Activated T-helper 1 cell treated with anti-CD3 and anti-CD28 coated beads, Interleukin-12 subunit alpha, Interleukin-12 subunit beta, Interleukin-2, Interleukin-4 antibody, amounts not matched to agents 30 ng/mL and 10 ng/mL and 1 ng/mL, durations not matched to agents 14 hours and 24 hours and 36 hours (primary cell): ENCODE results near the gene GALNT10. TPM values are rescaled to one million over a fixed set of nuclear protein-coding genes. Genes with fewer than 3 reads are reported as not detected.

Source experiments
- DNase-seq: peaks from one replicate; pipeline ENCODE4 v3.0.0; 2021; ENCODE audit warnings: low spot score
- H3K27ac Mint-ChIP-seq: one replicate; pipeline ENCODE4 v1.8.0; 2021; ENCODE audit warnings: mild to moderate bottlenecking, mixed read lengths
- H3K27me3 Mint-ChIP-seq: one replicate; pipeline ENCODE4 v1.8.0; 2022; ENCODE audit warnings: mild to moderate bottlenecking, moderate library complexity, mixed read lengths; ENCODE audit not compliant: insufficient read depth
- H3K36me3 Mint-ChIP-seq: one replicate; pipeline ENCODE4 v1.8.0; 2021; ENCODE audit warnings: low read depth, mixed read lengths
- H3K4me1 Mint-ChIP-seq: one replicate; pipeline ENCODE4 v1.8.0; 2021; ENCODE audit warnings: low read depth, mixed read lengths
- H3K4me3 Mint-ChIP-seq: one replicate; pipeline ENCODE4 v1.8.0; 2021; ENCODE audit warnings: mild to moderate bottlenecking, moderate library complexity, mixed read lengths
- H3K9me3 Mint-ChIP-seq: one replicate; pipeline ENCODE4 v1.8.0; 2021; ENCODE audit warnings: mixed read lengths
- intact Hi-C: fragments of 100-400 bp; cut with micrococcal nuclease; formaldehyde crosslinking; loops from one replicate; pipeline ENCODE4 v1.15.1; 2024
- total RNA-seq: library from RNA; stranded (reverse); gene quantifications from 2 replicates; pipeline ENCODE4 v1.2.3, GENCODE V29; 2022

Gene GALNT10
- total RNA-seq, 1 donor from 2014 or later: 55.6 TPM

GRCh38 chr5:154403776-154404387 lies 213.3 kb downstream of the GALNT10 start:
- Mint-ChIP-seq H3K4me3 (no peak overlapping the region), H3K9me3 (no peaks in the 10 kb centered on the region), H3K27me3 (no peaks in the 10 kb centered on the region), H3K36me3 (peaks cover 12% of the 10 kb centered on the region), H3K4me1 (peaks cover 7% of the 10 kb centered on the region), H3K27ac (no peak overlapping the region)
- intact Hi-C loops: loop anchor here (2.0 kb wide), 1 partner anchor 213 kb away; the partner anchor contains the start of gene GALNT10
- DNase-seq: no peak

- H3K4me3 Mint-ChIP-seq: peak overlapping the region; percentile 26
- peak overlapping the region; percentile 40 for H3K27ac Mint-ChIP-seq
- H3K4me1 Mint-ChIP-seq: peaks cover 7% of the 10 kb centered on the region
- H3K36me3 Mint-ChIP-seq: peaks cover 13% of the 10 kb centered on the region
- intact Hi-C loops: loop anchor here (1.0 to 2.0 kb wide), 6 partner anchors 40 to 431 kb away; partner anchors contain the start of genes GALNT10 and SAP30L
- H3K9me3 Mint-ChIP-seq: no peaks in the 10 kb centered on the region
- DNase-seq: peak; percentile 50
- no peaks in the 10 kb centered on the region for H3K27me3 Mint-ChIP-seq
Measured at GRCh38 chr5:154405078-154405792, 214.7 kb downstream of the GALNT10 start.

GRCh38 chr5:154406231-154406630 lies 215.7 kb downstream of the GALNT10 start:
- H3K36me3 Mint-ChIP-seq: peaks cover 18% of the 10 kb centered on the region
- no peaks in the 10 kb centered on the region for H3K27me3 Mint-ChIP-seq
- H3K9me3 Mint-ChIP-seq: no peaks in the 10 kb centered on the region
- no peak overlapping the region for H3K4me3 Mint-ChIP-seq
- intact Hi-C loops: no loop called here
- no peak overlapping the region for H3K27ac Mint-ChIP-seq
- H3K4me1 Mint-ChIP-seq: peaks cover 7% of the 10 kb centered on the region
- no peak for DNase-seq

- no peak overlapping the region for H3K4me3 Mint-ChIP-seq
- intact Hi-C loops: no loop called here
- H3K27ac Mint-ChIP-seq: peak overlapping the region; percentile 40
- peaks cover 23% of the 10 kb centered on the region for H3K36me3 Mint-ChIP-seq
- no peaks in the 10 kb centered on the region for H3K9me3 Mint-ChIP-seq
- no peaks in the 10 kb centered on the region for H3K27me3 Mint-ChIP-seq
- no peak for DNase-seq
- H3K4me1 Mint-ChIP-seq: peaks cover 7% of the 10 kb centered on the region
Measured at GRCh38 chr5:154406826-154407225, 216.3 kb downstream of the GALNT10 start.

GRCh38 chr5:154408811-154409210 lies 218.3 kb downstream of the GALNT10 start:
- H3K4me1 Mint-ChIP-seq: peaks cover 7% of the 10 kb centered on the region
- no peaks in the 10 kb centered on the region for H3K27me3 Mint-ChIP-seq

GRCh38 chr5:154409230-154409840 lies 218.8 kb downstream of the GALNT10 start:
- intact Hi-C loops: no loop called here
- no peaks in the 10 kb centered on the region for H3K9me3 Mint-ChIP-seq
- no peak for DNase-seq
- H3K27me3 Mint-ChIP-seq: no peaks in the 10 kb centered on the region
- H3K36me3 Mint-ChIP-seq: peaks cover 29% of the 10 kb centered on the region
- peaks cover 7% of the 10 kb centered on the region for H3K4me1 Mint-ChIP-seq
- H3K4me3 Mint-ChIP-seq: no peak overlapping the region
- H3K27ac Mint-ChIP-seq: no peak overlapping the region

More at GRCh38 chr5:154408811-154409210, 218.3 kb downstream of the GALNT10 start:
- Mint-ChIP-seq H3K27ac (no peak overlapping the region), H3K36me3 (peaks cover 31% of the 10 kb centered on the region), H3K4me3 (no peak overlapping the region), H3K9me3 (no peaks in the 10 kb centered on the region)
- intact Hi-C loops: no loop called here
- no peak for DNase-seq

GRCh38 chr5:154410008-154410407 lies 219.5 kb downstream of the GALNT10 start:
- Mint-ChIP-seq H3K27ac (no peak overlapping the region), H3K4me3 (no peak overlapping the region), H3K4me1 (peaks cover 7% of the 10 kb centered on the region), H3K27me3 (no peaks in the 10 kb centered on the region), H3K9me3 (no peaks in the 10 kb centered on the region), H3K36me3 (peaks cover 30% of the 10 kb centered on the region)
- intact Hi-C loops: no loop called here
- DNase-seq: no peak

- no peak overlapping the region for H3K27ac Mint-ChIP-seq
- no peaks in the 10 kb centered on the region for H3K27me3 Mint-ChIP-seq
- intact Hi-C loops: no loop called here
- H3K4me3 Mint-ChIP-seq: no peak overlapping the region
- no peak for DNase-seq
- H3K4me1 Mint-ChIP-seq: no peaks in the 10 kb centered on the region
- H3K9me3 Mint-ChIP-seq: no peaks in the 10 kb centered on the region
- H3K36me3 Mint-ChIP-seq: peaks cover 30% of the 10 kb centered on the region
Measured at GRCh38 chr5:154410786-154411185, 220.3 kb downstream of the GALNT10 start.

- peaks cover 30% of the 10 kb centered on the region for H3K36me3 Mint-ChIP-seq
Measured at GRCh38 chr5:154411338-154411737, 220.8 kb downstream of the GALNT10 start.

GRCh38 chr5:154412316-154412715 lies 221.8 kb downstream of the GALNT10 start:
- no peaks in the 10 kb centered on the region for H3K27me3 Mint-ChIP-seq
- no peaks in the 10 kb centered on the region for H3K4me1 Mint-ChIP-seq
- no peak overlapping the region for H3K4me3 Mint-ChIP-seq
- no peaks in the 10 kb centered on the region for H3K9me3 Mint-ChIP-seq
- no peak for DNase-seq
- intact Hi-C loops: no loop called here
- H3K36me3 Mint-ChIP-seq: peaks cover 28% of the 10 kb centered on the region
- no peak overlapping the region for H3K27ac Mint-ChIP-seq

More at GRCh38 chr5:154411338-154411737, 220.8 kb downstream of the GALNT10 start:
- Mint-ChIP-seq H3K27ac (no peak overlapping the region), H3K4me3 (no peak overlapping the region), H3K4me1 (no peaks in the 10 kb centered on the region), H3K27me3 (no peaks in the 10 kb centered on the region), H3K9me3 (no peaks in the 10 kb centered on the region)
- no peak for DNase-seq
- intact Hi-C loops: no loop called here

GRCh38 chr5:154412925-154413324 lies 222.4 kb downstream of the GALNT10 start:
- Mint-ChIP-seq H3K9me3 (no peaks in the 10 kb centered on the region), H3K36me3 (peaks cover 30% of the 10 kb centered on the region), H3K27ac (no peak overlapping the region), H3K4me3 (no peak overlapping the region), H3K4me1 (no peaks in the 10 kb centered on the region), H3K27me3 (no peaks in the 10 kb centered on the region)
- intact Hi-C loops: no loop called here
- no peak for DNase-seq

GRCh38 chr5:154415114-154415513 lies 224.6 kb downstream of the GALNT10 start:
- Mint-ChIP-seq H3K27me3 (no peaks in the 10 kb centered on the region), H3K27ac (no peak overlapping the region), H3K9me3 (no peaks in the 10 kb centered on the region), H3K4me1 (no peaks in the 10 kb centered on the region), H3K4me3 (no peak overlapping the region), H3K36me3 (peaks cover 40% of the 10 kb centered on the region)
- no peak for DNase-seq
- intact Hi-C loops: no loop called here

- no peaks in the 10 kb centered on the region for H3K9me3 Mint-ChIP-seq
- no peaks in the 10 kb centered on the region for H3K27me3 Mint-ChIP-seq
- H3K4me1 Mint-ChIP-seq: no peaks in the 10 kb centered on the region
- H3K4me3 Mint-ChIP-seq: no peak overlapping the region
- H3K27ac Mint-ChIP-seq: no peak overlapping the region
- peaks cover 38% of the 10 kb centered on the region for H3K36me3 Mint-ChIP-seq
- no peak for DNase-seq
- intact Hi-C loops: no loop called here
Measured at GRCh38 chr5:154418344-154418820, 227.8 kb downstream of the GALNT10 start.
